Umbilical cord (tissue), 2 donors: ENCODE results near the gene UHRF2. TPM values are rescaled to one million over a fixed set of nuclear protein-coding genes. Genes with fewer than 3 reads are reported as not detected.

ENCODE experiments used
- DNase-seq: peaks from one replicate; pipeline ENCODE4 v3.0.0-alpha.2; 2015; ENCODE audit warnings: low spot score
- total RNA-seq: library from RNA; depleted of rRNA; stranded (reverse); fragments of >200 nt; gene quantifications from one replicate; pipeline ENCODE4 v1.2.3, GENCODE V29; 2014; ENCODE audit warnings: low replicate concordance; ENCODE audit not compliant: insufficient read depth

The UHRF2 gene
- total RNA-seq, 1 donor from 2014 or later: 78.5 TPM

DNA sequence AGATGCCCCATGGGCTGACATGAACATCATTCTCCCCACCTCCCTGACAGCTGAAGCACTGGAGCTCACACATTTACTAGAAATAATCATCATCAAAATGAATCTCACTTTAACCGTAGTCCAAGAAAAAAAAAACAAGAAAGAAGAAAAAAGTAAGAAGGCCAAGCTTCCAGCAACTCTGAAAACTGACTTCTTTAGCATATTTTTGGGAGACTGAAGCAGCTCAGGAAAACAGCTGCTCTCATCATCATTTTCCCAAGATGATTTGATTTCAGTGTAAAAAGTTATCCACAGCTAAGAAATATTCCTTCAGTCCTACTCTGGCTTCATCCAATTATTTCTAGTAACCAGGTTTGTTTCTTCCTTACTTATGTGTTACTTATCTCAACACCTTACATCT, 140.9 kb downstream of the UHRF2 start:
- no peak for DNase-seq

Other genes starting within 250 kb of the UHRF2 start
- 108 TPM for gene IL33, start 197.4 kb upstream of the UHRF2 start, total RNA-seq
- gene TPD52L3, start 84.8 kb upstream of the UHRF2 start, total RNA-seq: 4.6 TPM
- gene GLDC, start 232.5 kb downstream of the UHRF2 start, total RNA-seq: 3.4 TPM